Astrocyte of the cerebellum (primary cell): ENCODE measurements around the gene RFLNA.
A peak's percentile ranks its signal among the peaks of the same experiment; 100 is the strongest.

Source experiments
- DNase-seq: peaks from one replicate; pipeline ENCODE4 v3.0.0-alpha.2; 2011; ENCODE audit warnings: low read depth
- H3K4me3 ChIP-seq: 2 replicates; pipeline ENCODE4 v1.5.1; 2011; ENCODE audit warnings: mild to moderate bottlenecking, low read depth, low read length, moderate library complexity
- in situ Hi-C: cut with HindIII; loops from 2 replicates; pipeline ENCODE4 v1.10.0; 2017; ENCODE audit warnings: low sequenced_read_pairs
- TF ChIP-seq, protein P1 (sequence below): IDR thresholded peaks from 2 replicates; pipeline ENCODE4 v1.5.1; 2012; ENCODE audit warnings: low read length, low read depth, moderate library complexity, mild to moderate bottlenecking; ENCODE audit errors: missing control alignments

RFLNA gene

DNA sequence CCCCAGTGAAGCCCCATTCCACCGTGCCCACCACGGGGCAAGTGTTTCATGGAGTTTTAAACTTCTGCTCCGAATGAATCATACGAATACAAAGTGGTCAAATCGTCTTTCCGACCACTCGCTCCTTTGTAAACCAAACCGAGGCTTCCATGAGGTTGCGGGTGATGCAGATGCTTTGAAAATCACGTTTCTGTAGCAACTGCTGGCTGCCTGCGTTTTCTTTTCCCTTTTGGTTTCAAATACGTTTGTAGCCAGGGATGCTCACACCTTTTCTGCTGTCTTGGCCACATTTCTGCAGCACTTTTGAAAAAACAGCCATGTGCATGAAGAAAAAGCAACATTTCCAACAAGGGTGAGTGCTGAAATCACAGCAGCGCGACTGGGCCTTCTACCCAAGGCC, 33.7 kb downstream of the RFLNA start:
- in situ Hi-C loops = no loop called here
- no peak overlapping the region for H3K4me3 ChIP-seq
- TF ChIP-seq, protein P1, sequence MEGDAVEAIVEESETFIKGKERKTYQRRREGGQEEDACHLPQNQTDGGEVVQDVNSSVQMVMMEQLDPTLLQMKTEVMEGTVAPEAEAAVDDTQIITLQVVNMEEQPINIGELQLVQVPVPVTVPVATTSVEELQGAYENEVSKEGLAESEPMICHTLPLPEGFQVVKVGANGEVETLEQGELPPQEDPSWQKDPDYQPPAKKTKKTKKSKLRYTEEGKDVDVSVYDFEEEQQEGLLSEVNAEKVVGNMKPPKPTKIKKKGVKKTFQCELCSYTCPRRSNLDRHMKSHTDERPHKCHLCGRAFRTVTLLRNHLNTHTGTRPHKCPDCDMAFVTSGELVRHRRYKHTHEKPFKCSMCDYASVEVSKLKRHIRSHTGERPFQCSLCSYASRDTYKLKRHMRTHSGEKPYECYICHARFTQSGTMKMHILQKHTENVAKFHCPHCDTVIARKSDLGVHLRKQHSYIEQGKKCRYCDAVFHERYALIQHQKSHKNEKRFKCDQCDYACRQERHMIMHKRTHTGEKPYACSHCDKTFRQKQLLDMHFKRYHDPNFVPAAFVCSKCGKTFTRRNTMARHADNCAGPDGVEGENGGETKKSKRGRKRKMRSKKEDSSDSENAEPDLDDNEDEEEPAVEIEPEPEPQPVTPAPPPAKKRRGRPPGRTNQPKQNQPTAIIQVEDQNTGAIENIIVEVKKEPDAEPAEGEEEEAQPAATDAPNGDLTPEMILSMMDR = no peak
- DNase-seq = no peak

DNA sequence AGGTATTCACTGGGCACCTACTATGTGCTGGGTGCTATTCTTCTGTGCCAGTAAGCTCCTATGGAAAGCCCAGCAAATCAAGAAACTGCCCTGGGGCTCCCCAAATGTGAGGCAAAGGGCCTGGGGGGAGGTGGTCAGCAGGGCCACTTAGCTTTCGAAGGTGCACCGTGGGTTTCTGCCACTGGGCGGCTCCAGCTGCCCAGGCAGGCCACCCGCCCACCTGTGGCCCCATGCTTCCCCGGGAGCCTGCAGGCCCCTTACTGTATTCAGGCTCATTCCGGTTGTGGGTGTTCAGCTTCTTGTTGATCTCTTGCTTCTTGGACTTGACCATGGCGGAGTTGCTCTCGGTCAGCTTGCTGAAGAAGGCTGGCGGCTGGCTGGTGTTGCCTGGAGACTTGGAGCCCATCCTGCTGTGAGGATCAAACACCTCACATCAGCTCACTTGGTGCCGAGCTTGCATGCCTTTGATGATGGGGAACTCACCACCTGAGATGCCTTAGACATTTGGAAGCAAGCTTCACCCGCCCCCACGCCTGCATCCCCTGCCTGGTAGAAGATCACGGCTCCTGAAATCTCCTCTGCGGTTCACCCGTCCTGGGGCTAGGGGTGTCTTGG, 37.3 kb downstream of the RFLNA start:
- TF ChIP-seq, protein P1 = peak; percentile 32
- in situ Hi-C loops = no loop called here
- DNase-seq = no peak
- H3K4me3 ChIP-seq = no peak overlapping the region

DNA sequence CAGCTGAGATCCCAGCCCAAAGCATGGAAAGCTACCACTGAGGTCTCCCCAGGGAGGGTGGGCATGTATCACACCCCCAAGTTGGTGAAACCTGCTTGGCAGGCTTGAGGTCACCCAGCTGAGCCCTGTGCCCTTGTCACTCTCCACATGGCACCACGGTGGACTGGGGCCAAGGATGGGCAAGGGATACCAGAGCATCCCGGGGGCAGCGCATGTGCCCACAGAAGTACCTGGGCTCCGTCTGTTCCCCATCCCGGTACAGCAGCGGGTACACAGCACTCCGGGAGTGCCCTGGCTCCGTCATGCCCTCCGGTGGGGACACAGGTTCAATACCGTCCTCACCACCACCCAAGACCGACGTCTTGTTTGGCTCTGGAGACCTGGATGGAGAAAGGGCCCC, 38.0 kb downstream of the RFLNA start:
- no peak for DNase-seq
- in situ Hi-C loops = no loop called here
- H3K4me3 ChIP-seq = no peak overlapping the region
- TF ChIP-seq, protein P1 = no peak

DNA sequence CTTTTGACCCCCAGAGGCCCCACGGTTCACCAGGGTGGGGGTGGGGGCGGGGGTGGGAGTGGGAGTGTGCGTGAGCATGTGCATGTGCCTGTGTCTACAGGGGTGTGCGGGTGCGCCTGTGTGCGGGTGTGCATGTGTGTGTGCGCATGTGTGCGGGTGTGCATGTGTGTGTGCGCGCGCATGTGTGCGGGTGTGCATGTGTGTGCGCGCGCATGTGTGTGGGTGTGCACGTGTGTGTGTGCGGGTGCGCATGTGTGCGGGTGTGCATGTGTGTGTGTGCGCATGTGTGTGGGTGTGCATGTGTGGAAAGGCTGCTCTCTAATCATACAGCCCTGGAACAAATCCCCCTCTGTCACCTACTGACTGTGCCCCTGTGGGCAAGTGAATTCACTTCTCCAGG, 38.8 kb downstream of the RFLNA start:
- no peak overlapping the region for H3K4me3 ChIP-seq
- DNase-seq = no peak
- in situ Hi-C loops = no loop called here
- TF ChIP-seq, protein P1 = no peak

DNA sequence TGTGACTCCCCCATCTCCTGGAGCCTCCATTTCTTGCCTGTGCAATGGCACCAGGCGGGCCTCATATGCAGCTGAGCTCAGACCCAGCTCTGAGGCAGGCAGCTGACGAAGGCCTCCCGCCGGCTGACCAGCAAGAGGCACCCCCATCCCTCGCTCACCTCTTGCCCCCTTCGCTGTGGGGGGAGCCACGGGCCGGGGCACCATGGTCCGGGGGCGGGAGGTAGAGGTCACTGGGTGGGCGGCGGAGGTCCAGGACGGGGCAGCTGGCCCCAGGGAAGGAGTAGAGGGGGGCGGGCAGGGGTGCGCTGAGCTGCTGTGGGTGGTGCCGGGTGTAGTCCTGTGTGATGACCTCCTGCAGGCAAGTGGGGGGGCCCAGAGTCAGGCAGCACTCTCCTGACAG, 39.4 kb downstream of the RFLNA start:
- H3K4me3 ChIP-seq = no peak overlapping the region
- DNase-seq = no peak
- in situ Hi-C loops = no loop called here
- TF ChIP-seq, protein P1 = no peak

DNA sequence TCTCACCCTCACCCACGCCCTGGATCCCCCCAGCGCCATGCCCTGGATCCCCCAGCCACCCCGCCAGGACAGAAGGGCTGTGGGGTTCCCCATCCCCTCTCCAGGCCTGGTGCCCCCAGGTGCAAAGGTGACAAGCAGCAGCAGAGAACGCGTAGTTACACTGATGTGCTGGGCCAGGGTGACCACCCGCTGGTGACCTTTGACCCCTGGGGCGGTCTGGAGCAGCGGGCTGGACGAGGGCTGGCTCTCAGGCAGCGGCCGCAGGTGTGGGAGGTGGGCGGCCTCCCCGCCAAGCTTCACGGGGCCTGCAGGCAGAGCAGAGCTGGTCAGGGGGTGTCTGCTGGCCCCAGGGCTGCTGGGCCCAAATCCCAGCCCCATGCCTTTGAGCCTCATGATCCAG, 40.1 kb downstream of the RFLNA start:
- no peak overlapping the region for H3K4me3 ChIP-seq
- in situ Hi-C loops = no loop called here
- DNase-seq = no peak
- TF ChIP-seq, protein P1 = no peak
